WERI-Rb-1 (cell line): ENCODE measurements around the gene ZBTB20.

Source experiments
- DNase-seq: peaks from one replicate; pipeline ENCODE4 v3.0.0-alpha.2; 2020
- H3K27ac ChIP-seq: fragments of 250-450 bp; sonication (Bioruptor Pico); 2 replicates; pipeline ENCODE4 v1.5.1; 2020; ENCODE audit warnings: mild to moderate bottlenecking, moderate library complexity
- H3K27me3 ChIP-seq: fragments of 250-450 bp; sonication (Bioruptor Pico); 2 replicates; pipeline ENCODE4 v1.5.1; 2021; ENCODE audit warnings: mild to moderate bottlenecking, low read depth, moderate library complexity; ENCODE audit not compliant: insufficient read depth, severe bottlenecking
- H3K36me3 ChIP-seq: fragments of 250-450 bp; sonication (Bioruptor Pico); 2 replicates; pipeline ENCODE4 v1.5.1; 2020; ENCODE audit warnings: mild to moderate bottlenecking, moderate library complexity
- H3K4me3 ChIP-seq: 2 replicates; pipeline ENCODE4 v1.5.1; 2011; ENCODE audit warnings: low read depth, mild to moderate bottlenecking, control low read depth, low read length
- H3K9me3 ChIP-seq: fragments of 250-450 bp; sonication (Bioruptor Pico); 2 replicates; pipeline ENCODE4 v1.5.1; 2021; ENCODE audit warnings: mild to moderate bottlenecking, moderate library complexity; ENCODE audit not compliant: severe bottlenecking
- TF ChIP-seq, protein P1 (sequence below): IDR thresholded peaks from 2 replicates; pipeline ENCODE4 v1.5.1; 2011; ENCODE audit warnings: low read depth, mild to moderate bottlenecking, control low read depth, inconsistent platforms, low read length

The ZBTB20 gene

DNA sequence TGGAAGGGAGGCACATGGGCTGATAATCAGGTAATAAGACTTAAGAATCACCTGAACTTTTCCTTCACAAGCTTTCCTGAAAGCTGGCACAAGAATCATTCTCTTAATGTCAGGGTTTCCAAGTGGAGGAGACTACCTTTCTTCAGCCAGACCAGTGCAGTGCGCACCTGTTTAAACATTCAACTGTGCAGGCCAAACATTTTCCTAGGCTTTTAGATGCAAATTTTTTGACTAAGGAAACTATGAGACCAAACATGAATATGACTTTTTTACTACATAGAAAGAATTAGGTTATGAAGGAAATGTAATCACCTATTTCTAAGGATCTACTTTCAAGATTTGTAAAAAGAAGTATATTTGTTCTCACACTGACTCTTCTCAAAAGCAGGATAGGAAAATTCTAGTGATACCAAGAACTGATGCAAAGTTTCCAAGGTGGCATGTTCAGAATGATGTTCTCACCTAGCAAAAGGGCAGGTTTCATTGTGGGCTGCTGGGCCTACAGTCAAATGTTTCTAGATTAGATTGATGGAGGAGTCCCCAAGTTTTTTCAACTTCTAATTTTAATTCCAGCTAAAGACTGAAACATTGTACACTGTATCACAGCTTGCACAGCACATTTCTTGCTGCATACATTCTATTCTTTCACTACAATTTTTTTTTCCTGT is 514.2 kb downstream of the ZBTB20 start:
- H3K4me3 ChIP-seq, result no peak overlapping the region
- no peak for DNase-seq

DNA sequence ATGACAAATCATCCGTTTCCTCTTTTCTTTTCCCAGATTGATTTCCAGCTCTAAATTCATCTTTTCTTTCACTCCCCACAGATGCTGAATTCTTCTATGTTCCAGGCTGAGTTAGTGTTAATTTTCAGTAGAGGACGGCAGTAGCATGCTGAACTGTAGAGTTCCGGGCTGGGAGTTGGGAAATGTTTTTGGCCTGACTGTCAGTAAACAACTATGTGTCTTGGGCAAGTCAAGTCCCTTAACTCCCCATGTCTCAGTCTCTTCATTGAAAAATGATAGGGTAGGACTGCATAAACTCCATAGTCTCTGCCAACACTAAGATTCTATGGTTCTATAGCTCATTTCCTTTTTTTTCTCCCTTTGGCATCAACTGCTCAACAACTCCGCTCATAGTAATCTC is 519.3 kb downstream of the ZBTB20 start:
- Histone ChIP-seq H3K4me3 (no peak overlapping the region), H3K27ac (no peak overlapping the region), H3K27me3 (no peaks in the 10 kb centered on the region), H3K36me3 (no peaks in the 10 kb centered on the region), H3K9me3 (no peaks in the 10 kb centered on the region)
- no peak for DNase-seq
- TF ChIP-seq, protein P1, sequence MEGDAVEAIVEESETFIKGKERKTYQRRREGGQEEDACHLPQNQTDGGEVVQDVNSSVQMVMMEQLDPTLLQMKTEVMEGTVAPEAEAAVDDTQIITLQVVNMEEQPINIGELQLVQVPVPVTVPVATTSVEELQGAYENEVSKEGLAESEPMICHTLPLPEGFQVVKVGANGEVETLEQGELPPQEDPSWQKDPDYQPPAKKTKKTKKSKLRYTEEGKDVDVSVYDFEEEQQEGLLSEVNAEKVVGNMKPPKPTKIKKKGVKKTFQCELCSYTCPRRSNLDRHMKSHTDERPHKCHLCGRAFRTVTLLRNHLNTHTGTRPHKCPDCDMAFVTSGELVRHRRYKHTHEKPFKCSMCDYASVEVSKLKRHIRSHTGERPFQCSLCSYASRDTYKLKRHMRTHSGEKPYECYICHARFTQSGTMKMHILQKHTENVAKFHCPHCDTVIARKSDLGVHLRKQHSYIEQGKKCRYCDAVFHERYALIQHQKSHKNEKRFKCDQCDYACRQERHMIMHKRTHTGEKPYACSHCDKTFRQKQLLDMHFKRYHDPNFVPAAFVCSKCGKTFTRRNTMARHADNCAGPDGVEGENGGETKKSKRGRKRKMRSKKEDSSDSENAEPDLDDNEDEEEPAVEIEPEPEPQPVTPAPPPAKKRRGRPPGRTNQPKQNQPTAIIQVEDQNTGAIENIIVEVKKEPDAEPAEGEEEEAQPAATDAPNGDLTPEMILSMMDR, result no peak

More for the DNA sequence above, 514.2 kb downstream of the ZBTB20 start:
- Histone ChIP-seq H3K27ac (no peak overlapping the region), H3K27me3 (no peaks in the 10 kb centered on the region), H3K9me3 (no peaks in the 10 kb centered on the region), H3K36me3 (no peaks in the 10 kb centered on the region)
- TF ChIP-seq, protein P1, result no peak

DNA sequence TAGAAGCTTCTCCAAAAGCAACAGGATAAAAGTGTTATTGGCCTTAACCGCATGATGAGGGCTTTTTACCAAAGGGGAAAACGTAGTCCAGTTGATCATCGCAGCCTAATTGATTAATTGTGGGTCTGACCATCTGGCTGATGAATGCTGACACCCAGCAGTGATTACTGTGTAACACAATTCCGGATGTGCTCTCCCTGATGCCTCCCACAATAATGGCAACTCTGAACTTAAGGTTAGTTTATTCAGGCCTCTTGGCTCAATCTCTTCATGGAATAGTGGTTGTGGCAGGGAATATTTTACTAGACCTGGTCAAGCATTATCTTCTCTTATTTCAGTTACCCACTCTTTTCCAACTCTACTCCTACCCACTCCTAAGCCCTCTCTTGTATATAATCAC is 520.3 kb downstream of the ZBTB20 start:
- Histone ChIP-seq H3K27ac (no peak overlapping the region), H3K36me3 (no peaks in the 10 kb centered on the region), H3K27me3 (no peaks in the 10 kb centered on the region), H3K9me3 (no peaks in the 10 kb centered on the region), H3K4me3 (no peak overlapping the region)
- no peak for DNase-seq
- TF ChIP-seq, protein P1, result no peak

DNA sequence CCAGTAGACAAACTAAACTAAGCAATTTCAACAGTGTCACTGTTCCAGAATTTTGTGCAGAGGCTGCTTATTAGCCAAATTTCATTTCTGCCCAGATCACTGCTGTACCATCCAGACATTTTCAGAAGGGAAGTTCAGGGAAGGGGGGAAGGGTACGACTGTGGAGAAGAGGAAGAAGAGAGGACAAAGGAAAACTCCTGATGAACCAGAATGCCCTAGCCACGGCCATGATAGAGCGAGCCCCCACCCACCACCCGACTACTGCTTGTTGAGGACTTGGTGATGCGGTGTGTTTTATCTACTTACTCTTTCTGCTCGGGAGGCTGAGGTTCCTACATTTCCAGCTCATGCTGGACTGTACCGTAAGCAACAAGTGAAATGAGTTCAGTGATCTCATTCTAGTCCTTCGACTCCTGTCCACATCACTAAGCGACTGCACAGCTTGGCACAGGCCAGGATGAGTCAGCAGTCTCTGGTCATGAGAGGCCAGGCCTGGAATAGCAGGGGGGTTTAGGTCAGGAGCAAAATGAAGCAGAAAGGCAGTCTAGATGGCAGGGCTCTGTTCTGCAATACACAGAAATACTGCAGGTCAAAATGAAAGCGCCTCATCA is 522.4 kb downstream of the ZBTB20 start:
- H3K27me3 ChIP-seq, result no peaks in the 10 kb centered on the region
- TF ChIP-seq, protein P1, result no peak
- no peaks in the 10 kb centered on the region for H3K9me3 ChIP-seq
- H3K36me3 ChIP-seq, result no peaks in the 10 kb centered on the region
- DNase-seq, result no peak
- no peak overlapping the region for H3K4me3 ChIP-seq
- H3K27ac ChIP-seq, result no peak overlapping the region

DNA sequence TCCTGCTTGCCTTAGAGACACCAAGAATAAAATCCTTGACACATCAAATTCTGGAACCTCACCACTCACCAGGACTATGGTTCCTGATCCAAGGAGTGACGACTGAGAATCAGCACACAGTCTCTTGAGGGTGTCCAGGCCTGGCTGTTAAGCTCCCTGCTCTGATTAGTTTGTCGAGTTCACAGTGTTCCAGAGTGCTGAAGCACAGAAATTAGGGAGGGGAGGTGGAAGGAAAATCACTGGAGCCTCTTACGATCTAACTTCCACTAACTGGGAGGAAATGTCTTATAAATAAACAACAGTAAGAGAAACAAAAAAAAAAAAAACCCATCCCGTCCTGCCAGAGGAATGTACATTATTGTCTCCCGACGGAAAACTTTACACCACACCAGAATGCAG is 523.0 kb downstream of the ZBTB20 start:
- DNase-seq, result no peak
- no peak overlapping the region for H3K27ac ChIP-seq
- no peaks in the 10 kb centered on the region for H3K27me3 ChIP-seq
- no peak overlapping the region for H3K4me3 ChIP-seq
- TF ChIP-seq, protein P1, result no peak
- no peaks in the 10 kb centered on the region for H3K9me3 ChIP-seq
- H3K36me3 ChIP-seq, result no peaks in the 10 kb centered on the region
